AML-193 (cell line): Measurements from ENCODE around the gene SH3RF2.
"Not testable (repeated sequence)": the region's sequence is repeated elsewhere in the genome, so short reads cannot be mapped to it uniquely, and the experiment has no call there.

Experiments used
- DNase-seq, 2 experiments: peaks; one replicate each; lab custom pipeline; 2025; lab: John Stamatoyannopoulos, UW

Gene SH3RF2

DNA sequence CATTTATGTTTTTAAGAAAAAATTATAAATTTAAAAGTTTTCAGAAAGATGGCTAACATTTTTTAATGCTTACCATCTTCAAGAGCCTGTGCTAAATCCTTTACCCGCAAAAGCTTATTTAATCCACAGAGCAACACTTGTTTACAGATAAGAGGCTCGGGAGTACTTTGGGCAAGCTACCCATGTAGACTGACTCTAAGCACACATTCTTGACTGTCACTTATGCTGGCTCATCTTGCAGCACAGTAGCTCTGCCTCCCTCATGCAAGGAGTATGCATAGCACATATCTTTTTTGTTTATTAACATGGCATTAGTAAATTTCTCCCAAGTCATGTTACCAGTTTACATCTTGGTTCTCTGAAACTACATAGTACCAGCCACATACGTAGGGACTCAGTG is 14.7 kb downstream of the SH3RF2 start:
- no peak for DNase-seq

DNA sequence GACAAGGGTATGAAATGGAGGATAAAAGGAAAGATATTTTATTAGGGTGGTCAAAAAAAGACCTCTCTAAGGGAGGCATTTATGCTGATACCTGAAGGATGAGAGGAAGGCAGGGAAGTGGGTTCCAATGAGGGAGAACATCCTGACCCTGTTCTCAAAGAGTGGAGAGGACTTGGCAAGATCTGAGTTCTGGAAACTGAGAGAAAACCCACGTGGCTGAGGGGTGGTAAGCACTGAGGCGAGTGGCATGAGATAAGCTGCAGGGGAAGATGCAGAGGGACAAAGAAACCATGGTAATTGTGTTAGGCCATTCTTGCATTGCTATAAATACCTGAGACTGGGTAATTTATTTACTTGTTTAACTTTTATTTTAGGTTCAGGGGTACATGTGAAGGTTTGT is 16.8 kb downstream of the SH3RF2 start:
- no peak for DNase-seq

DNA sequence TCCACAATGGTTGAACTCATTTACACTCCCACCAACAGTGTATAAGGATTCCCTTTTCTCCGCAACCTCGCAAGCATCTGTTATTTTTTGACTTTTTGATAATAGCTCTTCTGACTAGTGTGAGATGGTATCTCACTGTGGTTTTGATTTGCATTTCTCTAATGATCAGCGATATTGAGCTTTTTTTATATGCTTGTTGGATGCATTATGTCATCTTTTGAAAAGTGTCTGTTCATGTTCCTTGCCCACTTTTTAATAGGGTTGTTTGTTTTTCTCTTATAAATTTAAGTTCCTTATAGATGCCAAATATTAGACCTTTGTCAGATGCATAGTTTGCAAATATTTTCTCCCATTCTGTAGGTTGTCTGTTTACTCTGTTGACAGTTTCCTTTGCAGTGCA is 17.8 kb downstream of the SH3RF2 start:
- DNase-seq = not testable (repeated sequence)

DNA sequence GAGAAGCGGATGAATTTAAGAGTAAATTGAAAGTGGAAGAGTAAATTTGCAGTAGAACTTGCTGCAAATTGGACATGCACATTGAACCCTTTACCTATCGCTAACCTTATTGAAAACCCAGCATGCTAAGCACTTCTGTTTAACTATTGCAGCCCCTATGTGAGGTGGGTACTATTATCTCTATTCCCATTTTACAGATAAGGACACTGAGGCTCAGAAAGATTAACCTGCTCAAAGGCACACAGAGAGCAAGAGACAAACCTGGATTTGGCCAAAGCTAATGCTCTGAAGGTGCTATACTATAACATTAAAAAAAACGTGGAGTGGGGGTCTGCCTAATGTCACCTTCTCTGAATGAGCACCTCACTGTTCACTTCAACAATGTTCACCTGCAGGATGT is 21.0 kb downstream of the SH3RF2 start:
- no peak for DNase-seq

DNA sequence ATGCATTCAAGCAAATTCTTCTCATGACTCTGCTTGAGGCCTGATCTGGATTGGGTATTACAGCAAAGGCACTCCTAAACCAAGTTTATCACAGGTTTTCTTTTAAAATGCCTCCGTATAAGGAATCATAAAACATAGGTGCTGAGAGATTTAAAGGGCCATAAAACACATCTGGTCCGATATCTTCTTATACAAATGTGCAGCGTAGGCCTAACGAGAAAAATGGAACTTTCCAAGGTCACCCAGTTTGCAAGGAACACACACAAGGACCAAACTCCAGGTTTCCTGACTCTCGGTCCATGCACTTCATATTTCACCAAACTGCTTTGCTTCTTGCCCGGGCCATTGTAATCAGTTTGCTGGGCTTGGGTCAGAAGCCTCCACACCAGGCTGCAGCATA is 22.1 kb downstream of the SH3RF2 start:
- DNase-seq = no peak

DNA sequence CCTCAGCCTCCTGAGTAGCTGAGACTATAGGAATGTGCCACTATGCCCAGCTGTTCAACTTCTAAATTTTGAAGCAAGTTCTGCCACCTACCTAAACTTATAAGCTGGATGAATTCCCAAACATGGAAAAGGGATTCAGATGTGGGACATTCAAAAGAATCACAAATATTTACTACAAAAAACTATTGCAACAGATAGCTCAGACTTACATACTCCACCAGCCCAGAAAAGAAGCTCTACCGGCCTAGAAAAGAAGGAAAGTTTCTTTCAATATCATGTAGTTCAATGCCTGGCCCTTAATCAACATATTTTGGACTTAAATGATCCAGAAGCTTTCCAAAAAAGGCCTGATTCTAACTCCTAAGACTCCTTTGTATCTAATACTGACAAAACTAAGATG is 23.8 kb downstream of the SH3RF2 start:
- DNase-seq = no peak

DNA sequence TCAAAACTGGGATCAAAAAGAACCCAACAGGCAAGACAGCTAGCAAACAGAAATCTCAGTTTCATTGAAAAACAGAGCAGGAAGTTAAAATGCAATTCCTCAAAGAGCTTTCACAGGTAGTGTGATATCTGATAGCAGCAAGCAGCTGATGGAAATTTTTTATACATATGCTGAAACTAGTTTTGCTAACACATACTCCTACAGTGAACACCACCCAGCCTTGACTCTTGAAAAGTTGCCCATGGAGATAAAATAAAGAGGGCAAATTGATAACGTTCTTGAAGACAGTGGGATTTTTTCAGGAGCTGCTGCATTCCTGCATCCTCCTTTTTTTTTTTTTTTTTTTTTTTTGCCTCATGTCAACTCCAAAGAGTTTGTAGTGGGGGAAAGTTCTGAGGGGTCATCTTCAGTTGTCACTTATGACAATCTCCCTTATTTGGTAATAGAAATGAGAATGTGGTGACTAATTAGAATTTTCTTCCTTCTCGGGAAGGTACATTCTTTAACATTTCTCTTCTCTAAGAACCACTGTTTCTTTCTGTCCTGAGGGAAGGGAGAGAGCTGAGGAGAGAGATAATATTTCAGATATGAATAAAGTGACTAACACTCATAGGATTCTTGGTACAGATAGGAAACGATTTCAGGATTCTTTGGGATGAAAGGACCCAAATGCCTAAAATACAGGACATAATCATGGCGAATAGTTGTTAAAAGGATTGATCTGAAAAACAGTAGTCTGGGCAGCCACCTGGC is 24.6 kb downstream of the SH3RF2 start:
- no peak for DNase-seq

DNA sequence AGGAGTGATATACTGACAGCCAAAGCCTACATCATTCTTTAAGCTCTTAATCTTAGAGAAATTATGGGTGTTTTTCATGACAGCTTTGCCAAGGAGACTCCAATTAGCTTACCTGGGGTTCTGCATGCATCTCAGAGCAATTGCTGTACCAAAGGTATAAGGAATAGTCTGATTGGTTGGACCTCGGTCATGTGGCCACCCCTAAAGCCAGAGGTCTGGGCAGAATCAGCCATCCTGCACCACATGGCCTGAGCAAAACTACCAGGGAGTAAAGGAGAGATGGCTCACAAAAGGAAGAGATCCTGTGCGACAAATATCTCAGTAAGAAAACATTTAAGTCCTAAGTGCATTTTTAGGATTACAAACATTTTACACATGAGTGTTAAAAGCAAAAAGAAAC is 25.6 kb downstream of the SH3RF2 start:
- no peak for DNase-seq

DNA sequence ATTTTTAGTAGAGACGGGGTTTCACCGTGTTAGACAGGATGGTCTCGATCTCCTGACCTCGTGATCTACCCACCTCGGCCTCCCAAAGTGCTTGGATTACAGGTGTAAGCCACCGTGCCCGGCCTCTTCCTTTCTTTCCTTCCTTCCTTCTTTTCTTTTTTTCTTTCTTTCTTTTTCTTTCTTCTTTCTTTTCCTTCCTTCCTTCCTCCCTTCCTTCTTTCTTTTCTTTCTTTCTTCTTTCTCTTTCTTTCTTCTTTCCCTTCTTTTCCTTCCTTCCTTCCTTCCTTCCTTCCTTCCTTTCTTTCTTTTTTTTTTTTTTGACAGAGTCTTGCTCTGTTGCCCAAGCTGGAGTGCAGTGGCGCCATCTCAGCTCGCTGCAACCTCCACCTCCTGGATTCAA is 27.6 kb downstream of the SH3RF2 start:
- DNase-seq = not testable (repeated sequence)

DNA sequence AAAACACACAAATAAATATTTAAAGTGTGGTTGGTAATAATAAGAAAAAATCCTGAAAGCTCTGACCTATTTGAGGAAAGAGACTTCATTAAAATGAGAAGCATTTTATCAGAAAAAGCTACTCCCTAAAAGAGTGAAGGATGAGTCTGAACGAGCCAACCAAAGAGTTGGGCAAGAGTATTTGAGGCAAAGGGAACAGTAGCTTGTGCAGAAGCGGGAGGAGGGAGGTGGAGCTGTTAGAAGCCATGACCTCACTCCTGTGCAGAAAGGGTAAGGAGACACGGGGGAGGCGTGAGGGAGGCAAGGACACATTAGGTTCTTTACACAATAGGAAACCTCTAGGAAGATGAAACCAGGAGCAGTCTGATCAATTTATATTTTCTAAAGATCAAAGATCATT is 29.4 kb downstream of the SH3RF2 start:
- DNase-seq = no peak

DNA sequence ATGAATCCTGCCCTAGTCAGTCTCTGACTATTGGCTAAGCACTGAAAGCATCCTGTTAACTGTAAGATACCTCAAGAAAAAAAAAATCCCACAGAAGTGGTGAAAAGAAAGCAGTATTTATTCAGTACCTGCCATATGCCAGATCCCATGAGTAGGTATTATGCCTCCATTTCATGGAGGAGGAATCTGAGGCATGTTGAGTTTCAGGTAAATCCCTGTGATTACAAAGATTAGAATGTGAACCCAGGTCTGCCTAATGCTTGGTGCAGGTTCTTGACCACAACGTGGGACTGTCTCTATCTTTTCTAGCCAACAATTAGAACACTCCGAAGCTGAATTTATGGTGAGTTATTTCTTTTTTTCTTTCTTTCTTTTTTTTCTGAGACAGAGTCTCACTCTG is 30.9 kb downstream of the SH3RF2 start:
- DNase-seq = no peak

DNA sequence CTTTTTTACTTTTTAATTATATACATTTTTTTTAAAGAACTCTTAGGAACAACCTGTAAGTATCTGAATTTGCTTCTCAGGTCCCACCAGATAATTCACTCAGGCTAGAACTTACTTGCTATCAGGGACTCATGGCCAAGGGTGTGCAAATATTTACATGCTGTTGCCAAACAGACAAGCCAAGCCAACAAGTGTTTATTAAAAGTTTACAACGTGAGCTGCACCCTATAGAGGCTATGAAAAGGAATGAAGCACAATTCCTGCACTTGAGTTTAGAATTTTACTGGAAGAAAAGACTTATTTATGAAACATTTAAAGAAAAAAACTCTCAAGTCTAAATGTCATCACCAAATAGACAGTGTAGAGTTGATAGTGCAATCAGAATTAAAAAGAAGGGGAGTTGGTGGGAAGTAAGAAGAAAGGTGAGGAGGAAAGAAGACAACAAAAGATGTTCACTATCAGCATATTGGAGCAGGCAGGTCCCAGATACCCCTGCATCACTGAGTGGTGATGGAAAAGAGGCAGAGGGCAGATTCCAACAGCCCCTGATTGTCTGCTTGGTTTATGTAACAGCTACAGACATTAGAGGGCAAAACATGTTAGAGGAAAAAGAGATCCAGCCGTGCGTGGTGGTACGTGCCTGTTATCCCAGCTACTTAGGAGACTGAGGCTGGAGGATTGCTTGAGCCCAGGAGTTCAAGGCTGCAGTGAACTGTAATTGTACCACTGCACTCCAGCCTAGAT is 32.8 kb downstream of the SH3RF2 start:
- no peak for DNase-seq

DNA sequence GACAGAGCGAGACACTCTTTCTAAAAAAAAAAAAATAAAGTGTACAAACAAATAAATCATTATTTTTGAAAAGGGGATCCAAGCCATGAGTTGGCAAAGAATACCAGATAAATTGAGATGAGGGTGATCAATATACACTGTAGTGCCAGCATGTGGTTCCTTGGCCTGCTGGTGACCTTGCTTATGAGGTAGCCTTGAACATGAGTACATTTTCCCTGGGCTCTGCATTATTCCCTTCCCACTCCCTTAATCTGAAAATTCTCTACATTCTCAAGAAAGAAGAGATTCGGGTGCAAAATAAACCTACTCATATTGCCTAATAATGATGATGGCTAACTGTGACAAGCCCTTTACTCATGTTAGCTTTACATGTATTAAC is 33.3 kb downstream of the SH3RF2 start:
- DNase-seq = no peak

DNA sequence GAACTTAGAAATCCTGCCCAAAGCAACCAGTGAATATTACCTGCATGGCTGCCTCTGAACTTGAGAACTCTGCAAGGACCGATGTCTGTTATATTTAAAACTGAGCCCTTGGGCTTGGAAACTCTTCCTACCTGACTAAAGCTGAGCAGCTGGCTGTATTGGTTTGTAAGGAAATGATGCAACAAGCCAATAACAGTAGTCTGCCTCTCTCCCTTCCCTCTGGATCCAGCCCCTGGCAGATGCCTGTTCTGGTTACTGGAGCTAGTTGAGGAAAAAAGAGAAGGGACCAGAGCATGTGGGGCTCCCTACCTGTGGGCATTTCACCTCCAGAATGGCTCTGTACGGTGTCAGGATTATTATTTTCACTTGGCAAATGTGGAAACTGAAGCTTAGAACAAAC is 34.7 kb downstream of the SH3RF2 start:
- no peak for DNase-seq

DNA sequence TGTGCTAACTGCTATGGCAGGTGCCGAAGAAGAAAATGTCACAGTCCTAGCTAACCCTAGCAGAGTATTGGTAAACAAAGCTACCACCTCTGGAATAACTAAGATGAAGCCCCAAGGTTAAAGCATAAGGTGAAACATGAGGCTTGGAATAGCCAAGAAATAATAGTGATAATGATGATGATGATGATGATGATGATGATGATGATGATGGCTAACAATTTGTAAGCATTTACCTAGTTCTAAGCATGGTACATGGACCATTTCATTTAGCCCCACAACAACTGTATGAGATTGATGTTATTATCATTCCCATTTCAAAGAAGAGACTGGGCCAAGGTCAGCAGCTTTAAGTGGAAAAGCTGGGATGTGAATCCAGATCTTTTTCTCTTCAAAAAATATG is 35.3 kb downstream of the SH3RF2 start:
- no peak for DNase-seq

DNA sequence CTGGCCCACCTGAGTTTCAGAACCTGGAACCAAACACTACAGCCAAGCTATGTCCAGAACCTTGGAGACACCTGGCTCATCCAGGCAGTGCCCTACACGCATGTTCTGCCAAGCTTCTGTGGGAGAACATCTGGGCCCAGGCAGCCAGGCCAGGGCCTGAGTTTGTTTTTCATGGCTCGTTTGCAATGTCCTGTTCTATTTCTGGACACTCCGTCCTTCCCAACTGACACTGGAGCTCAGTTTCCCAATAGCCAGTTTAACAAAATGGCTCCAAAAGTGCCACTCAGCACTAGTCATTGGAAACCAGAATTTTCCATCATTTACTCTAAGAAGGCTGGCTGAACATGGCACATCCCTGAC is 38.6 kb downstream of the SH3RF2 start:
- no peak for DNase-seq

DNA sequence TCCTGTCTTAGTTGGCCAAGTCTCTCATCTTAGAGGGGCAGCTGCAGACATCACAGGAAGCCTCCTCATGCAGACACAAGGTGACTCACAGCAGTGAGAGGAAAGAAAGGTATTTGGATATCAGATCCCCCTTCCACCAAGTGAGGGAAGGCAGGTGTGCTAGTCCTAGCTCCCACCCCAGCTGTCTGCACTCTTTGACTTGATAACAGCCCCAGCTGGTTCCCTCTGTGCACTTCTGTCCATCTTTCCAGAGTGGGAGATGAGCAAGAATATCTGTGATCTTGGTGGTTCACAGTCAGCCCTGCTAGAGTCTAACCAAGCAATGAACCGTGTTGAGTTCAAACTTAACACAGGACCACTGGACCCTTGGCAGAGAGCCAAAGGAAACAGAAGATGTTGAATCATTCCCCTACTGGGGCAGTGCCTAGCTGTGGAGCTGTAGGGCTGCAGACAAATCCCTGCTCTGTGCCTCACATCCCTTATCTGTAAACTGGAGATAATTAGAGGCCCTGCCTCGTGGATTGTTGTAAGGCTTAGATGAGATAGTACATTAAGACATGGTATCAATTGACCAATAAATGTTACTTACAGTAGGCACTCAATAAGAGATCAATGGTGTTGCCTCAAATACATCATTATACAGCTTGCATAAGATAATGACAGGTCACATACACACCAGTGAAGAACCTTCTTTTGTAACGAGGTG is 39.1 kb downstream of the SH3RF2 start:
- no peak for DNase-seq

DNA sequence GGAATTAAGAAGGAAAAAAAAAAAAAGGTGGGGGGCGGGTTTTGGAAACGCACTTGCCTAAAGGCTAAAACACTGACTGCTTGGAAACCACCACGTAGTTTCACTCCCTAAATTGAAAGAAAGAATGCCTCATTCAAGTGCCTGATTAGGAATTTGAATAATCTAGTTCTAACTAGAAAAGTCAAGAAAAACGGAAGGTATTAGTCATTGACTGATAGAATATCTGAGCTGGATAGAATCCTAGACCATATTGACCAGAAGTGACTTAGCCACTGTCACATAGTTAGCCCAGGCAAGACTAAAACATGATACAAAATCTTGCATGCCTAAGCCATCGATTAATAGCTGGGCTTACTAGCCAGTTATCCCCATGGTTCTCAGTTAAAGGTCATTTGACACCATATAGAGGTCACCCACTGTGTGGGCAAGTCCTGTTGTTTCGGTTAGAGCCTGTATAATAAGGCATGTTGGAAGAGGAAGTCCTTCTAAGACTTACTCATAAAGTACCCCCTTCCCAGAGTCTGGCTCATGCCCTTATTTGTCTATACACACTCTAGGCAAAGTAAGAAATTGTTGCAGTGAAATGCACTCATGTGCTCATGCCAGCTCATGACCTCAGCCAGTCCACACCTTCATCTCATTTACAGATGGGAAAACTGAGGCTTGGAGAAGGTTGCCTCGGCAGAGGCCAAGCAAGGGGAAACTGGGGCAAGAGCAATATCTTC is 40.2 kb downstream of the SH3RF2 start:
- no peak for DNase-seq

DNA sequence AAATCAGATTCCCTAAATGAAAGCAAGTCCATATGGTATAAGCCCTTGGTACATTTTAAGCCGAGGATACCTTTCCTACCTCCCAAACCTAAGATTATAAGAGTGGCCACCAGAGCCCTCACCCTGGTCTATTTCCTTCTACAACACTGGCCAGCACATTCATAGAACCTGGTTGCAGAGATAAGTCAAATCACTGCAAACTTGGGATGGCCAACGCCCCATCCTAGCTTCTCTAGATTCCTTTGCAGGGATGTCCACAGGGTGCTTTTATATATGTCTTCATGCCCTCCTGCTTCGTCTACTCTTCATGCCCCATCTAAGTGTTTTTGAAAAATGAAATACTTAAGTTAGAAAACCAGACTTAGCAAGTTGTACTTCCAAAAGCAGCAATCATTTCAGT is 41.8 kb downstream of the SH3RF2 start:
- DNase-seq = no peak

DNA sequence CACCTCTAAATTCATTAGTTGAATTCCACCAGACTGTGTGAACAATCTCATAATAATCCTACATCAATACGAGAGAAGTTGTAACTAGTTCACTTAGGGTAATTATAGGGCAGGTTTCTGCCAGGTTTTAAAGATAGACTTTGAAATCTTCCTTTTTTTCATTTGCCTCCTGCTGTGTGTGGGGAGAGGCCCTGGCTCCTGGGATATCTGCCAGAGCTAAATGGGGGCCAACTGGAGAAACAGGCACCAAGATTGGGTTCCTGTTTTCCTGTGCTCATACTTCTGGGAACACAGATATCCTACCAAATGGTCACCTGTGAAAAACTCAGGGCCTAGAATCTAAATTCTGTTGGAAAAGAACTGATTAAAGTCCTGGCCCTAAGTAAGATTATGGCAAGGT is 42.3 kb downstream of the SH3RF2 start:
- no peak for DNase-seq

DNA sequence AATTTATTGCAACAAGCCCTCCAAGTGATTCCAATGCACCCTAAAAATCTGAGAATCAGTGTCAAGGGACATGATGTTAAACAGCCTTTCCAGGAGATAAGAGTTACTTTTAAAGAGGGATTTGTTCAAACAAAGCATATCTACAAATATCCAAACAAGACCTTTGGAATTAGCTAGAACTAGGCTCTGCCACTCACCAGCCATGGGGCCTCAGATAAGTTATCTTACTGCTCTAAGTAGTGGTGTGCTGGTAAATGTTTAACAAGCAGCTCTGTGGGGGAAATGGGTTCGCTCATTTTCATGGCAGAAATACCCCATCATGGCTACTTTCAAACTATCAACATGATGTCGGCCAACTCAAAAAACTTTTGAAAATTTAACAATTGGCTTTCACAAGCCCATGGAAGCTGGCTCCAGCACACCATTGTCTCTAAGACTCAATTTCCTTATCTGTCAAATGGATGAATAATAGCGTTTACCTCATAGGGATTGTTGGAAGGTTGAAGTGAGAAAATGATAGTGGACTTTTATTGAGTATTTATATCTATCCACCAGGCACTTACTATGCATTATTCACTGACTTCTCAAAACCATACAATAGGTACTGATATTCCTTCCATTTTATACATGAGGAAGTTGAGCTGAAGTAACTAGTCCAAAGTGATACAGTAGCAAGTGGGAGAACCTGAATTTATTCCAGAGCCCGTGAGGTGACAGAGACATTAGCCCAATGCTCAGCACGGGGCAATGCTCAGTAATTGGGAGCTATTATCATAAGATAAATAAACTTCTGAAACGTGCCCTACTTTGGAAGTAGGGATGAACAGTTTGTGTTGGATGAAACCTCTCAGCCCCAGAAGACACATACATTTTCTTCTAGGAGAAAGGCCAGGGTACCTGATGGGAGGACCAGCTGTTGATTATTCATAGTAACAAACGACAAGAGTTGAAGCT is 43.2 kb downstream of the SH3RF2 start:
- no peak for DNase-seq
